Upper lobe of left lung (tissue), 4 donors: ENCODE measurements around the gene B4GALNT4.

ENCODE experiments used
- CTCF ChIP-seq, 6 experiments: fragments of 450-650 bp in 4 of 6; fragments of 200-600 bp in 2 of 6; sonication (generic) in 2 of 6; IDR thresholded peaks; one replicate each; pipeline ENCODE4 v1.5.1; 2016 to 2019; ENCODE audit warnings: antibody characterized with exemption in 6 of 6
- EP300 ChIP-seq, 4 donors: sonication (generic); formaldehyde crosslinking; IDR thresholded peaks; one replicate each; pipeline ENCODE4 v1.5.1; 2017; ENCODE audit warnings: antibody characterized with exemption in 4 of 4, control low read depth in 2 of 4

DNA sequence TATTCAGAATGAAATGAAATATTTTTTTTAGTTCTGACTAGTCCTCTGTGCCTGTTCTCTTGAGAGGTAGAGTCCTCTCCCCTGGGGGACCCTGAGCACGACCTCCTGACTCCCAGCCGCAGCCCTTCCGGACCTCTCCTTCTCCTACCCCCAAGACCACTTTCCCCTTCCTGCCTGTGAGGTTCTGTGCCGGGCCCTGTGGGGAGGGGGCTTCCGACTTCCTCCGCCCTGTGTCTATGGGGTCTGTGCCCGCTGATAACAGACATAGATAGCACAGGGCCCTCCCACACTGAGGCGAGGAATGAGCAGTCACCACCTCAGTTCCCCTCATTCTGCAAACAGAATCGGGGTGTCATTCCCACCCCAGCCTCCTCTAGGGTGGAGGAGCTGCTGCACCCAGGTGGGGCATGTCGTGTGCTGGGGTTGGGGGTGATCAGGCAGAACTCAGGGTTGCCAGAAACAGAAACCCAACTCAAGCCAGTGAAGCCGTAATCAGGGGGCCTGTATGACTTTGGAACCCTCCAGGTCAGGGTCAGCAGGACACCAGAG is 12.9 kb downstream of the B4GALNT4 start:
- TF ChIP-seq CTCF (IDR thresholded peaks at IDR 0.05), result no peak
- no peak for TF ChIP-seq EP300 (IDR thresholded peaks at IDR 0.05)
